Measurements from ENCODE around the gene AQP4.

The AQP4 gene

DNA sequence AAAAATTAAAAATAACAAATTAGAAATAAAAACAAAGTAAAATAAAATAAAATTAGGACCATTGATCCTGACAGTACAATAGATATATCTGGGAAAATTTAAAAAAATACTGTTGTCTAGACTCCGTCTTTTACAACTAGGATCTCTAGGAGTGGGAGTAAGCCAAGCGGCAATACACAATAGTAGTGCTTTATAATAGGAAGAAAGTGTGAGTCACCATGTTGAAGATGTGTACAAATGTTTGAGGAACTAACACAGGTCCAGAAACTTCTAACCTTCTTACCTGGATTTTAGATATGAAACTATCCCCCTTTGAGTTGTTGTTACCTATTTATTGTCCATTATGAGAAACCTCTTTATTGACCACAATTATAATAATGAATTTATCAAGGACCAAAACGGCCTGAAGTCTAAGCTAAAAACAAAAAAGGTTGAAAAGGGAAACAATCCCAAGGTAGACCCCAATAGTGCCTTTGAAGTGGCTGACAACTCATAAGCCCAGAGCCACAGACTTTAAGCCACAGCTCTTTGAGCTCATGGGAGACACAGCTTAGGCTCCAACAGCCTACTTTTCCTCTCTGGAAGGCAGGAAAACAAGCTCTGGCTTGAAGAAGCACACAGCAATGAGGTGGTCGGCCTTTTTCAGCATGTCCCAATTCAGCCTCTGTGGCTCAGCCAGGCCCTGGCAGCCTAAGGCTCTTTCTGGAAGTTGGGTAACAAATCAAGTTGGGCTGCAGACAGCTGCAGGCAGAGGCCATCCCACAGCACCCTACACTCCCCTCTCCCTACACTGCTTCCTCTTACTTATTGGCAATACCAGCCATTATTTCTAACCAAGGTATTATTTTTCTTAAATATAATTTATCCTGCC, 62.9 kb downstream of the AQP4 start:
- TF ChIP-seq, protein P1, sequence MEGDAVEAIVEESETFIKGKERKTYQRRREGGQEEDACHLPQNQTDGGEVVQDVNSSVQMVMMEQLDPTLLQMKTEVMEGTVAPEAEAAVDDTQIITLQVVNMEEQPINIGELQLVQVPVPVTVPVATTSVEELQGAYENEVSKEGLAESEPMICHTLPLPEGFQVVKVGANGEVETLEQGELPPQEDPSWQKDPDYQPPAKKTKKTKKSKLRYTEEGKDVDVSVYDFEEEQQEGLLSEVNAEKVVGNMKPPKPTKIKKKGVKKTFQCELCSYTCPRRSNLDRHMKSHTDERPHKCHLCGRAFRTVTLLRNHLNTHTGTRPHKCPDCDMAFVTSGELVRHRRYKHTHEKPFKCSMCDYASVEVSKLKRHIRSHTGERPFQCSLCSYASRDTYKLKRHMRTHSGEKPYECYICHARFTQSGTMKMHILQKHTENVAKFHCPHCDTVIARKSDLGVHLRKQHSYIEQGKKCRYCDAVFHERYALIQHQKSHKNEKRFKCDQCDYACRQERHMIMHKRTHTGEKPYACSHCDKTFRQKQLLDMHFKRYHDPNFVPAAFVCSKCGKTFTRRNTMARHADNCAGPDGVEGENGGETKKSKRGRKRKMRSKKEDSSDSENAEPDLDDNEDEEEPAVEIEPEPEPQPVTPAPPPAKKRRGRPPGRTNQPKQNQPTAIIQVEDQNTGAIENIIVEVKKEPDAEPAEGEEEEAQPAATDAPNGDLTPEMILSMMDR (IDR thresholded peaks at IDR 0.05; ENCODE audit: borderline replicate concordance, insufficient read depth, low read depth, low read length) = no peak
- no peak overlapping the region for H3K4me3 ChIP-seq (ENCODE audit: low read depth, low read length)

Measured in GM12875 (cell line).